HG03354 (cell line): Measurements from ENCODE around the gene ULBP3.
"Not testable (repeated sequence)": the region's sequence is repeated elsewhere in the genome, so short reads cannot be mapped to it uniquely, and the experiment has no call there.

Experiments used
- ATAC-seq: cut with Tn5 transposase; IDR thresholded peaks from one replicate; pipeline ENCODE4 v1.9.1; 2021; ENCODE audit warnings: mild to moderate bottlenecking; ENCODE audit not compliant: unreplicated experiment, poor library complexity, severe bottlenecking

The ULBP3 gene

DNA sequence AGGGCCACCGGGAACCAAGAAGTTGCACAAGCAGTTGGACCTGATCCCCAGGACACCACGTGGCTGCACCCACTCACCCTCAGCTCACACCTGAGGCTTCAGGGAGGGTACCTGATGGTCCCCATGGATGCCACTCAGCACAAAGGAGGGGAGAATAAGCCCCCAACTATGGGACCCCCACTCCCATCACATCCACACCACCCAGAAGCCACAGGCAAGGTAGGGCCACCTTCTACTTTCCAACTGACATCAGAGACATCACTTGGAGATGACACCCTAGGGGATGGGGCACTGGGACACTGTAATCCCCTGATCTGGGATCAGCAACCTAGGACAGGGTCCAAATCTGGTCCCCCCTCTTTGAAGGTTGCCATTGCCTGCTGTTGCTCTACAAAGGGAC is 44.9 kb downstream of the ULBP3 start:
- not testable (repeated sequence) for ATAC-seq

DNA sequence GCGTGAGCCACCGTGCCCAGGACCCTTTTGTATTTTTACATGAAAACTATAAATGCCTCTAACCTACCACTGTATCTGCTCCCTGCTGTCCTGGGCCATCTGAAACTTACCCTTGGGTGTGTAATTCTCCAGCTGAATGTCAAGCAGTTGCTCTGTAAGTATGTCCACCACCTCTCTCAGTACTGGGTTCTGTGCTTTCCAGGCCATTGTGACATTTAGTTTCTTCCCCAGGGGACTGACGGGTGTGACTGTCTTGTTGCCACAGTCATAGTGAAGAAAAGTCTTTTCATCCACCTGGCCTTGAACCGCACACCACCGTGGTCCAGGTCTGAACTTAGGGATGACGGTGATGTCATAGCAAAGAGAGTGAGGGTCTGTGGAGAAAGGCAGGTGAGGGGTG is 47.1 kb downstream of the ULBP3 start:
- not testable (repeated sequence) for ATAC-seq

DNA sequence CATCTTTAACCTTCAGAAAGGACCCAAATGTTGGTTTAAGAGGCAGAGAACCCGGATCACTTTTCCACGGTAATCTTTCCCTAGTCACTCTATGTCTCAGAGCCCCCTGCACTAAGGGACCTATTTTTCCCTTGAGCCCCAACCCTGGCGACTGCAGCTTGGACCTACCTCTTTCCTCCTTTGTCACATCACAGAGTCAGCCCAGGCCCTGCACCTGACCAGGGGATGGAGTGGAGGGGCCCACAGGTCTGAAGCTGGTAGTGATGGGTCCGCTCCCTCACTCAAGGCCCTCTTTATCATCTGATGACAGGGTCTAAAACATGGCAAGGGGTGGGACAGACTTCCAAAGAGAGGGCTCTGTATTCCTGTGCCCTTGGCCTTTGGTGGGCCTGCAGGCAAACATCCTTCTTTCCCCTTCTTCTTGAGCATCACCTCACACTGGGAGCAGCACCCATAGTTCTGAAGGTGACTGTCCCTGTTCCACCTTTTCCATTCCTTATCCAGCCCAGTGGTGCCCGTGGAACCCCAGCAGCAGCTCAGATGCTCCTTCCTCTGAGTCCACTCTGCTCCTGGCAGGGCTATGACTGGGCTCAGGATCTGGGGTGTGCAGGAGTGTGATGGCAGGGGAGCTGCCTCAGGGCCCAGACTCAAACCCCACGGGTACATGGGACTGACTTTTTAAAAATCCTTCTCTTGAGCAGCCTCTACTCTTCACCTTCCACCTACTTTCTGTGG is 49.9 kb downstream of the ULBP3 start:
- no peak for ATAC-seq

DNA sequence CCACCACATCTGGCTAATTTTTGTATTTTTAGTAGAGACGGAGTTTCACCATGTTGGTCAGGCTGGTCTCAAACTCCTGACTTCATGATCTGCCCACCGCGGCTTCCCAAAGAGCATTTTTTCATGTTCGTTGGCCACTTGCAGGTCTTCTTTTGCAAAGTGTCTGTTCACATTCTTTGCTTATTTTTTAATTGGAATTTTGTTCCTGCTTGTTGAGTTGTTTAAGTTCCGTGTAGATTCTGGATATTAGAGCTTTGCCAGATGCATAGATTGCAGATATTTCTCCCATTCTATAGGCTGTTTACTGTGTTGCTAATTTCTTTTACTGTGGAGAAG is 51.8 kb downstream of the ULBP3 start:
- ATAC-seq, result not testable (repeated sequence)

DNA sequence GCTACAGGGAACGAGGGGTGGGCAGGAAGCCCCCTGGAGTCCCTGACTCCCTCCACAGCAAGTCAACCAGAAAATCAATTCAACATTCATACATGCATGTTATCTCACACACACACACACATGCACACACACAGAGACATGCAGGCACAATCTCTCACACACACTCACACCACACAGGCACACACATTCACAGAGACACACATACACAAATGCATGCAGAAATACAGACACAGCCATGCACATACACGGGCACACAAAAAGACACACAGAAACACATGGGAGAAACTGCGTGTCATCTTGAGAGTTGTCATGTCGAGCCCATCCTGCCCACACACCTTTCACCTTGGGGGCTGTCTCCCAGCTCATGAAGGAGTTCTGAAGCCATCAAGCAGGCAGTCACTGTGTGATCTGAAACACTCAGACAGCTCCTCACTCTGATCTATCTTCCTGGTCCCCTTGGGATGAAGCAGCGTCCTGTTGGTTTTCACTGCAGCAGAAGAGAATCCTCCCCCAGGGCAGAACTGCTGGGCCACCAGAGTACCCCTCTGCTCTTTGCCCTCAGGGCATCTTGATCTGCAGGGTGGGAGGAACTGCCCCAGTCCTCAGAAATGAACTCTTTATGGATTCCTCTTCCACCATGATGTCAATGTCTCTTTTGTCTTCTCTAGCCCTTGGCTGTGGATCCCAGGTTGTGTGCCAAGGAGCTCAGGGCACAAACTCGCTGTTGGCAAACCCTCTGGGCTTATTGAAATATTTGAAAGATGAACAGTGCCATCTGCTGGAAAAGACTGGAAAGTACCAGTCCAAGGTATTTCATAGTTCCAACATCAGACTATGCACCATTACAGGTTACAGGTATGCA is 52.4 kb downstream of the ULBP3 start:
- peak; percentile 65 for ATAC-seq

DNA sequence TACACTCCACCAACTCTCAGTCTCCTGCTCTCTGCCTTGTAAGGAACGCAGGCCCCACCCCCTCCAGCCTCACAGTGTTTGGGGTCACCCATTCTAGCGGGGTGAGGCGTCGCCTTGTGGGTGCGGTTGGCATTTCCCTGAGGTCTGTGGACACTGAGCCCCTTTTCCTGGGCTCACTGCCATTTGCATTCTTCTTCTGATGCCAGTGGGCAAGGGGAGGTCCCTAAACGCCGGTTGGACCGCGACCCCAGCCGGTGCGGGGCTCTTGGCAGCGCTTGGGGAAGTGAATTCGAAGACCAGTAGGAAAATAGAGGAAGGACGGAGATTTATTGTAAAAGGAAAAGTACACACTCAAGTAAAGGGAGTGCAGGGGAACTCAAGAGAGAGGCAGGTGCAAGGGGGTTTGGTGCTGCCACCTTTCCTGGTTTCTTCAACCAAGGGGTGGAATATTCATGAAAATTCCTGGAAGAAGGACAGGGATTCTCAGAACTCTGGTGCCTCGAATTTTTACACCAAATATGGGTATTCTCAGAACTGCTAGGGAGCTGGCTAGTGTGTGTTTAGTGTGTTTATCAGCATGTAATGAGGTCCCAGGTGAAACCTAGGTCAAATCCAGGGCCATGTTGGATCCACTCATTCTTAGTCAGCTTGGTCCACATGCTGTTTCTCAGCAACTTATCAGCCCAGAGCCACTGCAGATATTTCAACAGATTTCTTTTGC is 53.5 kb downstream of the ULBP3 start:
- ATAC-seq, result not testable (repeated sequence)

DNA sequence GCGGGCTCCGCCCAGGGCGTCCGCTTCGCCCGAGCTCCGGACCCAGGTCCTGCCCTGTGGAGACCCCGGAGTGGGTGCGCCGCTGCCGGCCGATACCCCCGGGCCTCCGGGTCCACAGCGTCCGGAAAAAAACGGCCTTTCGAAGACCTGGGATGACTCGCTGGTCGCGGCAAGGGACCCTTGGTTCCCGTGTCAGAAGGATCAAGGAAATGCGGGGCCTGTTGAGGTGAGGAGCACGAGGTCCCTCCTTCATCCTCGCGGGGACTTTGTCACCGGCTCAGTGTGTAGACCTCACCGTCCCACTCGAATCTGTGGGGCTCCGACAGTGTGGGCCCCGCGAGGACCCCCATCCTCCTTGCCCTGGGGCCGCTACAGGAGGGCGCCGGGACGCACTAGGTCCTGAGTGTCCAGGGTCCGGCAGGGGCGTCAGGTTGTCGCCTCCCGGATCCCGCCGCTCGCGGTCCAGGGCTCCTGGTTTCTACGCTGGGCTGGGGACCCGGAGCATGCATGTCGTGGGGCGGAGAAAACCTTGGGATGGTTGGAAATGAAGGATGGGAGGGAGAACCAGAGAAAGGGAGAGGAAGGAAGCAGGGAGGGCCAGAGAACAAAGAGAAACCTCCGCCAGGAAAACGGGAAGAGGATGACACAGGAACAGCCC is 54.2 kb downstream of the ULBP3 start:
- not testable (repeated sequence) for ATAC-seq

DNA sequence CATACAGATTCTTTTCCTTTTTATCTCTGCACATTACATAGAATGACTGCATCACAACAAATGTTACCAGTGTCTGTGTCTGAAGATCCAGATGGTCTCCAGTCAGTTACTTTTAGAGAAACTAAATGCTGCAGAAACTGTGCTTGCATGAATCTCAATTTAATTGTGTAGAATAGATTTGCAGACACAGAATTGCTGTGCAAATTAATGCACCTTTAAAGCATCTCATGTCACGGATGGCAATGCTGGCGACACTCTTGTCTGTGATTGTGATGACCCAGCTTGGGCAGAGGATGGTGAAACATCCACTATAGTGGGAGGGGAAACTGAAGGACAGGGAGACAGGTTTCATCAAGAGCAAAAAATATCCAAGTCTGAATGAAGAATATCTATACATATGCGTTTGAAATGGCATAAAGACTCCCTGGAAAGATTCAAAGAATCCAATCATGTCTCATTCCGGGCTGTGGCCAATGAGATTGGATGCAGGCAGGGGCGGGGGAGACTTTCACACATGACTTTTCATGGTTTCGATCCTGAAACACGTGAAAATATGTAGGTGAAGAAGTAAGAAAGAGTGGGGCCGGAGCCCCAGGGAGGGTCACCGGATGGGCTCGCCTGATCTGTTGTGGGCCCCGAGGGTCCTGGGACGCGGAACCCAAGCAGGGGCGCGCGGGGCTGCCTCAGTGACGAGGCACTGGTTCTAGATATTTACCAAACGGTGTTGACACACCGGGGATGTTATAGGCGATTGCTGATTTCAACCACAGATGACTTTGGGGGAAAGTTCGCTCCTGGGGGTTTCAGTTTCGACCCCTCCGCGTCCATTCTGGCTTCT is 54.9 kb downstream of the ULBP3 start:
- ATAC-seq, result not testable (repeated sequence)

DNA sequence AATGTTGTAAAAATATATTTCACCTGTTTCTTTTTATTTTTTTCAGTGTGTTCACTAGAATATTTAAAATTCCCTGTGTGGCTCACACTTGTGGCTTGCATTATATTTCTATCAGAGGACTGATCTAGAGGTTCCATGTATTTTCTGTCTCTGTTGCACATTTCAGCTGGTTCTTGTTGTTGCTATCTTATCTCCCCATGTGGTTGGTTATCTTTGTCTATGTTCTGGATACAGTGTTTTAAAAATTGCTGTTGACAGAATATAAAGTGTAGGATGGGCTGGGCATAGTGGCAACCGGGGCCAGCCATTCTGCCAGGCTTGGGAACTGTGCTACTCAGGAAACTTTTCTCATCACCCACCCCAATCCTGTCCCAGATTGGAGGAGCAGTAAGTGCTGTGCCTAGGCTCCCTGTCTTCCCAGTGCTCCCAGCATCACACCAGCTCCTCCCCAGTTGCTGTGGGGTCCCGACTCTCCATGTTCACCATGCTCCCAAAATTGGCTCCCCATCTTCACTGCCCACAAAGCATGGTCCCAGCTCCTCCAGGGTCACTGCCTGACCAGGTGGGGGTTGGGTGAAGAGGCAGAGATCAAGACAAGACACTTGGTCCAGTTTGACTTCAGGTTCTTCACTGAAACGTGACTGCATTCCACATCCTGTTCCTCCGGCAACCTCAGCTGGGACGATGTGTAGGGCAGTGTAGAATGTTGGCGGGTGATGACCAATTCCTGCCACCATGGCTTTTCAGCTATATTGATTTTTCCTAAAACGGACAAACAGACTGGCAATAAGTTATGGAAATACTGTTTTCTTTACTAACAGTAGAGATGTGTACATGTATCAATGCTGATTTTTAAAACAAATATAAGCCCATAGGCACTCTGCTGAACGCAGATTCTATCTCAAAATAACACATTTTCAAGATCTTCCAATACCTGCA is 55.8 kb downstream of the ULBP3 start:
- not testable (repeated sequence) for ATAC-seq
